HG03066 (cell line): Measurements from ENCODE around the gene LRRC70.
"Not testable (repeated sequence)": the region's sequence is repeated elsewhere in the genome, so short reads cannot be mapped to it uniquely, and the experiment has no call there.

ENCODE experiments used
- ATAC-seq: cut with Tn5 transposase; IDR thresholded peaks from one replicate; pipeline ENCODE4 v1.9.1; 2021; ENCODE audit warnings: low read depth; ENCODE audit not compliant: unreplicated experiment

Gene LRRC70

DNA sequence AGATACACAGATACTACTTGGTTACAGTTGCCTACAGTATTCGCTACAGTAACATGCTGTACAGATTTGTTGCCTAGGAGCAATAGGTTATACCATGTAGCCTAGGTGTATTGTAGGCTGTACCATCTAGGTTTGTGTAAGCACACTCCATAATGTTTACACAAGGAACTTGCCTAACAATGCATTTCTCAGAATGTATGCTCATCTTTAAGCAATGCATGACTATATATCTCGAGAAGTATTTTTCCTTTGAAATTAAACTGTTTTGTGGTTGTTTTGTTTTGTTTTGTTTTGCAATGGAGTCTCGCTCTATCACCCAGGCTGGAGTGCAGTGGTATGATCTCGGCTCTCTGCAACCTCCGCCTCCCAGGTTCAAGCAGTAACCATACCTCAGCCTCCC, 25.3 kb downstream of the LRRC70 start:
- no peak for ATAC-seq

DNA sequence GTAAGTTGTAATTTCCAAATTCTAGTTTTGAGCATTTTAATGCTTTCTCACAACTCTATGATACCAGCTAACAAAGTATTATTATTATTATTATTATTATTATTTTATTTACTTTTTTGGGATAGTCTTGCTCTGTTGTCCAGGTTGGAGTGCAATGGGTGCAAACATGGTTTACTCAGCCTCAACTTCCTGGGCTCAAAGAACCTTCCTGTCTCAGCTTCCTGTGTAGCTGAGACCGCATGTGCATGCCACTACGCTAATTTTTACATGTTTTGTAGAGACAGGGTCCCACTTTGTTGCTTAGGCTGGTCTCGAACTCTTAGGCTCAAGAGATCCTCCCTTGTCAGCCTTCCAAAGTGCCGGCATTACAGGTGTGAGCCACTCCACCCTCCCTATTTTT, 27.0 kb downstream of the LRRC70 start:
- no peak for ATAC-seq

DNA sequence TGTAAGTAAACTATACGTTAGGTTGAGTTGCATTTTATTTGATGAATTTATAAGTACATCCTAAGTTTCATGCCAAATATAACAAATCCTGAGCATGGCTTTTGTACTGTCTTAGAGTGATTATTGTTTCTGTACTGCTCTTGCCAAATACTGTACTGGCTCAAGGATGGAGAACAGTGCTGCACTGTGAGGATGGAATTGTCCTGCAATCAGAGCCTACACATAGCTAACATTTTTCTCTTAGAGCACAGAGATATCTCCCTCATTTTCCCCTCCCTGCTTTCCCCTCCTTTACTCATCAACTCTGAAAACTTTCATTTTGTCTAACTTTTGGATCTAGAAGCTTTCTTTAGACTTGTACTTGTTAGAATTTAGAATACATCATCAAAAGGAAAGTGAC, 28.3 kb downstream of the LRRC70 start:
- ATAC-seq = no peak

- ATAC-seq = no peak
Measured at GRCh38 chr5:62607615-62608014, 29.0 kb downstream of the LRRC70 start.

- ATAC-seq = no peak
Measured at GRCh38 chr5:62608529-62609511, 30.2 kb downstream of the LRRC70 start.

- no peak for ATAC-seq
Measured at GRCh38 chr5:62614355-62614754, 35.7 kb downstream of the LRRC70 start.

- ATAC-seq = no peak
Measured at GRCh38 chr5:62616615-62617277, 38.1 kb downstream of the LRRC70 start.

DNA sequence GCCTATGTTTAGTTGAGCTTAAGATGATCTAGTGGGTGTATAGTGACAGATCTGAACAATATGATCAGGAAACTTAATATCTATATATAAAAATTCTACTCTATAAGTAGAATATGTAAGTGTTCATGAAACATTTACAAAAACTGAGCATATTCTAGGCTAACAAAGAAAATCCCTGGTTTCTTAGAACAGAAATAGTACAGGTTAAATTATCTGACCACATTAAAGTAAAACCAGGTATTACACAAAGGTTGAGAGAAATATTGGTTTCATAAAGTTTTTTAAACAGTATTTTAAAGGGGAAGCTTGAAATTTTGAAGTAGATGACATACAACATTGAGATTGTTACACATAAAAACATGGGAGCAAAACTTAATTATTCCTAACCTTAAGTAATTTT, 39.3 kb downstream of the LRRC70 start:
- ATAC-seq = no peak

DNA sequence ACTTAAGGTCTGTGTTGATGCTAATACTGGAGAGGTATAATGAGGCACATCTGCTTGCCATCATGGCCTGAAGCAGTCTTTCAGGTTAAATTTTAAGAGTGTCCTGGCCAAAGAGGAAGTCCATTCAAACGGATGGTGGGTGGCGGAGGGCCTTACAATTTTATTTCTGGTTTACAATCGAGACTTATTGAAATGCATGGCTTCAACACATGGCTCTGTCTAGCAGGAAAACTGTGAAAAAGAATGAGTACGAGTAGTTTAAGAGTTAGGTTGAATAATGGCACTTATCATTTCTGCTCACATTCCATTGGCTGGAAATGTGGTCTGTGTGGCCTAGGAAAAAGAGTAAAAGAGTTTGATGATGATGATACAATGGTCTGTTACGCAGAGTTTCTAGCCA, 42.1 kb downstream of the LRRC70 start:
- no peak for ATAC-seq

DNA sequence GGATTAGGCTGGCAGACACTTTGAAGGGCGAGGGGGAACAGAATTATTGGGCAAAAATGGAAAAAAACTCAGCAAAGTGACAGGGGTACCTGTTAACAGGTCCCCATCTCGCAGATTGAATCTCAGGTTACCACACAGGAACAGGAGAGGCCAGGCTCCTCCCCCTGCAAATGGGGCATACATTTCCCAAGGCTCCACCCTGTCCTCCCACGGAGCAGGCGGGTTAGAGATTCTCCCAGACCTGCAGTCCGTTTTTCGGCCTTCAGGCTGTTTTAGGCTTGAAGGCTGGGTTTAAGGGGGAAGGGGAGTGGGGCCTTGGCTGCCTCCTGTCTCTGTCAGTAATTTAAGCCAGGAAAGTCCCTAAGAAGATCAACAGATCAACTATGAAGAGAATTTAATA, 42.7 kb downstream of the LRRC70 start:
- ATAC-seq = no peak

DNA sequence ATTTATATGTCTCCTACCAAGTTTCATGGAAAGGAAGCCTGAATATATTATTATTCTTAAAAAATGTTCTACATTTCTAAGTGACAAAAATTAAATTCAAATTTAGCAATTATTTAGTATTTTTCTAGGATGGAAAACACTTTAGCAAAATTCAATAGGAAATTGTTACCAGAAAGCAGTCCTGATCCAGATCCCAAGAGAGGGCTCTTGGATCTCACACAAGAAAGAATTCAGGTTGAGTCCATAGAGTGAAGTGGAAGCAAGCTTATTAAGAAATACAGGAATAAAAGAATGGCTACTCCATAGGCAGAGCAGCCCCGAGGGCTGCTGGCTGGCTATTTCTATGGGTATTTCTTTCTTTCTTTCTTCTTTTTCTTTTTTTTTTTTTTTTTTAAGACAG, 44.7 kb downstream of the LRRC70 start:
- no peak for ATAC-seq

- ATAC-seq = not testable (repeated sequence)
Measured at GRCh38 chr5:62624436-62624835, 45.8 kb downstream of the LRRC70 start.

DNA sequence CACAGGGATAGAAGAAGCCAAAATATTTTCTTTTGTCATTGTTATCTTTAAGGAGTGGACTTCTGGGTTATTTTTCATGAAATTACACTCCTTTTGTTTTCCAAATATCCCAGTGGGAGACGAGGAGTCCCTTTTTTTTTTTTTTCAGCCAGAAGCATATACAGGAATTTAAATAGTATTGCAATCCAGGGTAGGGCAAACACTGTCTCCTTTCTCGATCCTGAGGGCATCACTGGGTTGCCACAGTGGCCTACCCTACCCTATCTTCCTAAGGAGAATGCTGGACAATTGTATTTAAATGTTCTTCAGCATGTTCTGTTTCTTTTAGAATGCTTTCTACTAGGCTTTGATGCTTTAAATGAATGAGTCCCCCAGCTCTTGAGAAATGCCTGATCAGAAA, 47.9 kb downstream of the LRRC70 start:
- ATAC-seq = no peak

DNA sequence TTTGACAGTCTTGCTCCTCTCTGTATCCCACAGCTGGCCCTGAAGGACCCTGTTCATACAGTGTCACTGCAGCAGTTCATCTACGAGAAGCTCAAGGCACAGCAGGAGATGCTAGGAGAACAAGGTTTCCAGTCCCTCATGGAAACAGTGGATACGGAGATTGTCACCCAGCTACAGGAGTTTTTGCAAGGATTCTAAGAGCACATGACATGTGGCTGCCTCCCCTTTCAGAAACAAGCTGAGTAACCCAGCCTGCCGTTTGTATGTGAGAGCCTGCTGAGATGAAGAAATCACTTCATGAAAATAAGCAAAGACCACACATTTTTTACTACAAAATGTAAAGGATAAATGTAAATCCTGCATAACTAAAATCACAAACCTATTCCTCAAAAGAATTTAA, 48.5 kb downstream of the LRRC70 start:
- ATAC-seq = no peak

- ATAC-seq = no peak
Measured at GRCh38 chr5:62627901-62628300, 49.3 kb downstream of the LRRC70 start.
